NCI-H187 treated with DMSO at 0.1 percent for 48 hours (cell line): ENCODE data around the gene HEMGN.
"Not testable (repeated sequence)": the region's sequence is repeated elsewhere in the genome, so short reads cannot be mapped to it uniquely, and the experiment has no call there.

ENCODE experiments used
- DNase-seq: peaks from one replicate; lab custom pipeline; 2025; lab: John Stamatoyannopoulos, UW

Gene HEMGN, protein sequence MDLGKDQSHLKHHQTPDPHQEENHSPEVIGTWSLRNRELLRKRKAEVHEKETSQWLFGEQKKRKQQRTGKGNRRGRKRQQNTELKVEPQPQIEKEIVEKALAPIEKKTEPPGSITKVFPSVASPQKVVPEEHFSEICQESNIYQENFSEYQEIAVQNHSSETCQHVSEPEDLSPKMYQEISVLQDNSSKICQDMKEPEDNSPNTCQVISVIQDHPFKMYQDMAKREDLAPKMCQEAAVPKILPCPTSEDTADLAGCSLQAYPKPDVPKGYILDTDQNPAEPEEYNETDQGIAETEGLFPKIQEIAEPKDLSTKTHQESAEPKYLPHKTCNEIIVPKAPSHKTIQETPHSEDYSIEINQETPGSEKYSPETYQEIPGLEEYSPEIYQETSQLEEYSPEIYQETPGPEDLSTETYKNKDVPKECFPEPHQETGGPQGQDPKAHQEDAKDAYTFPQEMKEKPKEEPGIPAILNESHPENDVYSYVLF

GRCh38 chr9:97938081-97938644 is at the start of gene HEMGN:
HEMGN (minus strand) TSS chr9:97938172; CDS start chr9:97938136, 36 bp downstream.
- DNase-seq = no peak

DNA sequence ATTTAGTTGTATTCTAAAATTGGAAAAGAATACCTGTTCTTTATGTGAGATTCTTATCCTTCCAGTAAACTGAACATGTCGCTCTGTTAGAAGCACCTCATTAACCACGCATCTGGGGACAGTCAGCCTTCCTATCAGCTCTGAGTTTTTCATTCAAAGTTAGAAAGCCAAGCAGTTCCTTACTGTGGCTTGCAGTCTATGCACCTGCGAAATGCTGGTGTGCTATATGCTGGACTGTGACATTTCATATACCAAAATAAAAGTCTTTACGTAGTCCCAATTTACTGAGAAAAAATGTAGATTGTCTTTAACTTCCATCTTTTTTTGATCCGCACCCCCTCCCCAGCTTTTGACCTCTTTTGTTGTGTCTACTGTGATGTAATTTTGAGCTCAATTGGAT is 49.5 kb upstream of the HEMGN start:
- no peak for DNase-seq

GRCh38 chr9:97985058-97985861 is 47.3 kb upstream of the HEMGN start:
- DNase-seq = no peak

DNA sequence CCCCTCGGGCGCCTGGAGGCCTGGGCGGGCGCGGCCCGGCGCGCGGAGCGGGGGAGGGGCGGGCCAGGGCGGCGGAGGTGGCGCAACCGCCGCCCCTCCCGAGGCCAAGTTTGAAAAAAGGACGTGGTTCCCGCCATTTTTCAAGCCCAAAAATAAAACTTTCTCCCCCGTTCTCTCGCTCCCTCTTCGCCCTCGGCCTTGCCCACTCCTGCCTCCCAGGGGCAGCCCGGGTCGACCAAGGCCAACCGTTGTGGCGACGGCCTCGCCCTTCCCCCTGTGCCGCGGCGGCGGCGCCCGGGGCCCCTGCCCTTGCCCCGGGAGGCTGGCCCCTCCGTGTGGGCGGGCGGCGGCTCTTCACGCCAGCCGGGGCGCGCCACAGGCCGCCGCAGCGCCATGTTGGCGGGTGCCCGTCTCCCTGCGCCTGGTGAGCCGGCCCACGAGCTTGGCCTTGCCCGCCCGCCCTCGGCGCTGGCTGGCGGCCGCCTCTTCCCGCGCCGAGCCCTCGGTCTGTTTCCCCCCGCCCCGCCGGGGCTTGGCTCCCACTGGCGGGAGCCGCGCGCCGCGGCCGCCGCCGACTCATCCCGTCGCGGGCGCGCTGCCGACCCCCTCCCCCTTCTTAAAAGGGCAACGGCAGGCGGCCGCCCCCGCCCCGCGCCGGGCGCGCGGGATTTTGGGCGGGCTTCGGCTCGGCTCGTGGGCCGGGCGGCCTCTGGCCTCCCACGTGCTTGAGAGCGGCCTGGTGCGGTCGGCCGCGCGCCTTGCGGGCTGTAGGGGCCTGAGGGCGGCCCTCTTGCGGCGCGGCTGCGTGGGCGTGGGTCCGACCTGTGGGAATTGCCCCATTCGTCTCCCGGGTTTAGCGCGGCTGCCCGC is 46.5 kb upstream of the HEMGN start:
- DNase-seq = no peak

GRCh38 chr9:97983589-97984187 is 45.7 kb upstream of the HEMGN start:
- no peak for DNase-seq

DNA sequence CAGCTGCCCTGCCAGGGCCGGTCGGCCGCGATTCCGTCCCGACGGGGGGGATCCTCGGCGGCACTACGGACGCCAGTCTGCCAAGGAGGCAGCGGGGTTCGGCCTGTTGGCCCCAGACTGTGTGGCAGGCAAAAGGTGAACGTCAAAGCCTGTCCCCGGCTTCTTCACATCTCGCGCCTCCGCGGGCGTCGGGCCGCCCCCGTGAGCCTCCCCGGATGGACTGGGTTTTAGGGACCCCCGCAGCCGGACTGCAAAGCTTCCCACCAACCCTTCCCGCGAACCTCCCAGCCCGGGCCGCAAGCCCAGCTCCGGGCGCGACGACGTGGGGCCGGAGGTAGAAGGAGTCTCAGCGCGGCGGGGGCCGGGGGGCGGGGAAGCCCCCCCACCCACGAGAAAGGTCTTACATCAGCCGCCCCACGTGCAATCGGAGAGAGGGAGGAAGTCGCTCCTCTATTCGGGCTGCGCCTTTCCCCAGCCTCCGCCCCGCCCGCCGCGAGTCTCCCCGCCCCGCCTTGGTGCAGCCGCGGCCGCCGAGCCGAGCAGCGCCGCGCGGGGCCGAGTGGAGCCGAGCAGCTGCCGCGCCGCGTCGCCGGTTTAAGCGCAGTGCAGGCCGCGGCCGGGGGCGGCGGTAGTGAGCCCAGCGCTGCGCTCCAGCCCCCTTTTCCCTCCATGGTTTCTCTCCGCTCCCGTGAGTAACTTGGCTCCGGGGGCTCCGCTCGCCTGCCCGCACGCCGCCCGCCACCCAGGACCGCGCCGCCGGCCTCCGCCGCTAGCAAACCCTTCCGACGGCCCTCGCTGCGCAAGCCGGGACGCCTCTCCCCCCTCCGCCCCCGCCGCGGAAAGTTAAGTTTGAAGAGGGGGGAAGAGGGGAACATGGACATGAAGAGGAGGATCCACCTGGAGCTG is 45.0 kb upstream of the HEMGN start, which contains the start of gene ANP32B:
Gene ANP32B, plus strand, starts transcription at position 659 of the 906 bp plus-strand sequence. Its CDS starts 215 bp downstream, at position 874.
- no peak for DNase-seq

GRCh38 chr9:97981846-97982682 is 44.1 kb upstream of the HEMGN start:
- DNase-seq = no peak

DNA sequence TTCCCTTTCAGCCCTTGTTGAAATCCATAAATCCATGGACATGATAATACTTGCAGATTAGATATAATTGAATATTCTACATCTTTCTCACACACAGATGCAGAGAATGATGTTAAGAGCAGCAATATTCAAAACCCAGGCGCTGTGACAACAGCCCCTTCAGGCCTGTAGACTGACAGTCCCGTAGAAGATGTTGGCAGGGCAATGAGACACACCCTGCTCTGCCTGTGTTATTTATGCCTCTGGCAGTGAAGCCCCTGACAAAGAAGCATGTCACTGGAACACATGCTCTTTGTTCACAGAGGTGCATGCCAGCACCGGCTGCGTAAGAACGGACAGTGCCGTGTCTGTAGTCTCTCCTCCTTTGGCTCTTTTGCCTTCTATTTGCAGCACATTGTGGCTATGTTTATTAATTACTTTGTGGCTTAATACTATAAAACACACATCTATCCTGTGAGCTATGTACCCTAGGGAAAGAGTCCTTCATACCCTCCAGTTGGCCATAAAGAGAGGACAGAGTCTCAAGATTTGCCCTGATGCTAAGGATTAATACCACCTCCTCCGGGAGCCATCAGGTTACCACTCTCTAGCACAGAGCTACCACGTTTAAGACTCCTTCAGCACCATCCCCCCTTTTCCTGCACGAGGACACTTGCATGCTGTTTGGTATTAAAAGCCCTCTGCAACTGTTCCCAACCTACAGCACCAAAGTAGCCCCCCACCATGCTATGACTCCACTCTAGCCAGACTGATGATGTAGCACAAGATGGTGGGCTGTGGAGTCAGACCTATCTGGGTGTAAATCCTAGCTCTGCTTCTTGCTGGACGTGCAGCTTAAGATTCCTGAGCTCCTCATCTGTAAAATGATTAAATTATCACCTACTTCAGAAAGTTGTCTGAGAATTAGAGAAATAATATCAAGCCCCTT is 43.2 kb upstream of the HEMGN start:
- DNase-seq = no peak

DNA sequence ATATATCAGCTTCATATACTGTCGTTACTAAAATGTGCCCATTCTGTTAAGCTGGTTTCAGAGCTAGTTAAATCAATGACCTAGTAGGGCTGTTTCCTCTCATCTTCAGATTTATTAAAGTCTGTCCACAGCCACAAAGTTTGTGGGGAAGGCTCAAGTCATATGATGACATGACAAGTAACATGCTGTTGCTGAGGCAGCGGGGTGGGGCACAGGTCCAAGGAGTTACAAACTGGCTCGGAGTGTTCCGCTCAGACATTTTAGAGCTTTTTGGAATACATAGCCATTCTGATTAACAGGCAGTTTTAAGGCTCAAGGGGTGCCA is 42.5 kb upstream of the HEMGN start:
- no peak for DNase-seq

- DNase-seq = no peak
Measured at GRCh38 chr9:97979788-97980478, 42.0 kb upstream of the HEMGN start.

- no peak for DNase-seq
Measured at GRCh38 chr9:97978371-97979130, 40.6 kb upstream of the HEMGN start.

DNA sequence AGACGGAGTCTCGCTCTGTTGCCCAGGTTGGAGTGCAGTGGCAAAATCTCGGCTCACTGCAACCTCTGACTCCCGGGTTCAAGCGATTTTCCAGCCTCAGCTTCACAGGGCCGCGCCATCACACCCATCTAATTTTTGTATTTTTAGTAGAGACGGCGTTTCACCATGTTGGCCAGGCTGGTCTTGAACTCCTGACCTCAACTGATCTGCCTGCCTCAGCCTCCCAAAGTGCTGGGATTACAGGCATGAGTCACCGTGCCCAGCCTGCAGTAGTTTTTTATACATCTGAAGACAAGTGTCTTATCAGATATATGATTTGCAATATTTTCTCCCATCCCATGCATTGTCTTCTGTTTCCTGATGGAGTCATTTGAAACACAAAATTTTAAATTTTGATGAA is 38.7 kb upstream of the HEMGN start:
- DNase-seq = not testable (repeated sequence)

GRCh38 chr9:97975376-97975775 is 37.4 kb upstream of the HEMGN start:
- no peak for DNase-seq

DNA sequence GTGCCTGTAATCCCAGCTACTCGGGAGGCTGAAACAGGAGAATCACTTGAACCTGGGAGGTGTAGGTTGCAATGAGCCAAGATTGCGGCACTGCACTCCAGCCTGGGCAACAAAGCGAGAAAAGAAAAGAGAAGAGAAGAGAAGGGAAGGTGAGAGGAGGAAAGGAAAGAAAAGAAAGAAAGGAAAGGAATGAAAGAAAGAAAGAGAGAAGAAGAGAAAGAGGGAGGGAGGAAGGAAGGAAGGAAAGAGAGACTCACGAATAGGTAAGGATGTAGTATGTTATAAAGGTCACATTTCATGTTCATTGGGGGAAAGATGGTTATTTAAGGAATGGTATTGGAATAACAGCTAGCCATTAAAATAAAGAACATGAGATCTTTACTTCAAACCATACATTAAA is 34.8 kb upstream of the HEMGN start:
- DNase-seq = no peak

DNA sequence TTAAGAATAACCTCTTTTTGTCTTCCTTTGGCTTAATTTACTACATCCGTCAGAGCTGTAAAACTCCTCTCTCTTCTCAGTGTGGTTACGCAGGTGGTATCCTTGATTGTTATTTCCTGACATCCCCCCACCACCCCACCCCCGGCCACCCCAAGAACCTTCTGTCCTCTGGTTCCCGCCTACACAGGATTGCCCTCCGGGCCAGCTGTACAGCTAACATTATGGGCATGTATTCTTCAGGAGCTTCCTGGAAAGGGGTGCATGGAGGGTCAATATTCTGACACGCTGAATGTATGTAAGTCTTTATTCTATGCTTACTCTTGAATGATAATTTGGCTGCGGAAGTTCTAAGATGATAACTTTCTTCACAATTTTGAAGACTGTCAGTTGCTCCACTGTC is 32.2 kb upstream of the HEMGN start:
- no peak for DNase-seq

- no peak for DNase-seq
Measured at GRCh38 chr9:97969014-97969413, 31.0 kb upstream of the HEMGN start.

GRCh38 chr9:97966493-97966892 is 28.5 kb upstream of the HEMGN start:
- DNase-seq = no peak
